HG03095 (cell line): ENCODE results near the gene BANP.
"Not testable (repeated sequence)": the region's sequence is repeated elsewhere in the genome, so short reads cannot be mapped to it uniquely, and the experiment has no call there.

Source experiments
- ATAC-seq: cut with Tn5 transposase; IDR thresholded peaks from one replicate; pipeline ENCODE4 v1.9.1; 2021; ENCODE audit warnings: moderate library complexity; ENCODE audit not compliant: unreplicated experiment

BANP gene

DNA sequence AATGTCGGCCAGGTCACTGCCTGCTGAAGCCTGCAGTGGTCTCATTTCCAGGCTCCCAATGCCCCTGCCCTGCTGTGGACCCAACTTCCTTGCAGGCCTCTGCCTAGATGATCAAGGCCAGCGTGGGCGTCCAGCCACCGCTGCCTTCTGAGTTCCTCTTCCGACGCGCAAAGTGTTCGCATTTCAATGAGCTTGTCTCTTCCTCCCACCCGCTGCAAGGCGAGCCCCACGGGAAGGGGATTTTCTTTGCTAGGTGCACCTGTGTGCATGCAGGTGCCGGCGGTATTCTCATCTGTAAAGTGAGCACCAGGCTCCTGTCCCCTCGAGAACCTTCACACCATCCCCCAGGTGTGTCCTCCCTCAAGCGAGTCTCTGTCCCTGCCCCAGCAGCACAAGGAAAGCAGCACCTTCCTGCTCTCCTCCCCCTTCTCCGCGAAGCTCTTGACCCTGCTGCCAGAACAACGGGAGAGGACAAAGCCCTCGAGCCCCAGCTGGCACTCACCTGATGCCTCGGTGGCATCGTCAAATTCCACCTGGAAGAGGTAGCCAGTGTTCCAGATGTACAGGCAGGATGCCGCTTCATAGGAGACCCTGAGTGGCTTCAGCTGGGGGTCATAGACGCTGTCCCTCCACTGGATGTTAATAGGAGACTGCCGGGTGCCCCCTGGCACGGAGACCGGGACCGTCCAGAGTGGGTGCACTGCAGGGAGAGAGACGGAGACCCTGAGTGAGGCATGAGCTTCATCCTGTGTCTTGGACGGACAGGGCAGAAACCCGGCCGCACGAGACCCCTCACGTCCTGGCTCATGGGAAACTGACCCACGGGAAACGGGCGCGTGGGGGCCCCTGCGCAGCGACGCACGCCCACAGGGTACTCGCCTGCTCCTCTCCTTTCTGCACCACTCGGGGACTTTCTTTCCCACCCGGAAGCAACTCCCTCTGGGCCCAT is 24.7 kb upstream of the BANP start:
- ATAC-seq: no peak

DNA sequence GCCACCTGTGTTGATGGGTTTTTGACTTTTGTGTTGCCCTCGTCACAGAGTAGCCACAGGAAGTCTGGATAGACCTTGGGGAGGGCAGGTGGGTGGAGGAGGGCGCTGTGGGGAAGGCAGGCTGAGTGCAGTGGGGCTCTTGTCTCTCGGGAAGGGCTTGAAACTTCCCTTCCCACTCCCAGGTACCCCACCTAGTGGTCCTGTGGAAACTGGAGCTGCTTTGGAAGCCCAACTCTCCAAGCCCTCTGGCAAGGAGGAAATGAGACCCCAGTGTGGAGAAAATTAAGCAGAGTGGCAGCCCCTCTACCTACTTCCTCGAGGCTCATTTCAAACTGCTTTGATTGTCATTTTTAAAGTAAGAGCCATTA is 24.1 kb upstream of the BANP start:
- no peak for ATAC-seq

DNA sequence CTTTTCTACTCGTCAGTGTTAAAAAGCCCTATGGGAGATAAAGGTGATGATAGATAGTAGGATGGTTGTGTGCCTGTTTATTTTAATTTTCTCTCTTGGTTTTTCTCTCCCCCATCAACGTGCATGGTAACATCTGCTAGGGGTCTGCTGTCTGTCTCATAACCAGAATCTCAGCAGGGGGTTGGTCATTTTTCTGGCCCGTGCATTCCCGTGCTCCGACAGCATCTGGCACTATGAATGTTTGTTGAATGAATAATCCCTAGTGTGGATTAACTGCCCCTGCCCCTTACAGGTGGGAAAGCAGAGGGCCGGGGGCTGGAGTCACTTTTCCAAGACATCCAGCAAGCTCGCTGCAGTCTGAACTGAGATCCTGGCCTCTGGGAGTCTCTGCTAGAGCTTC is 21.2 kb upstream of the BANP start:
- ATAC-seq: no peak

DNA sequence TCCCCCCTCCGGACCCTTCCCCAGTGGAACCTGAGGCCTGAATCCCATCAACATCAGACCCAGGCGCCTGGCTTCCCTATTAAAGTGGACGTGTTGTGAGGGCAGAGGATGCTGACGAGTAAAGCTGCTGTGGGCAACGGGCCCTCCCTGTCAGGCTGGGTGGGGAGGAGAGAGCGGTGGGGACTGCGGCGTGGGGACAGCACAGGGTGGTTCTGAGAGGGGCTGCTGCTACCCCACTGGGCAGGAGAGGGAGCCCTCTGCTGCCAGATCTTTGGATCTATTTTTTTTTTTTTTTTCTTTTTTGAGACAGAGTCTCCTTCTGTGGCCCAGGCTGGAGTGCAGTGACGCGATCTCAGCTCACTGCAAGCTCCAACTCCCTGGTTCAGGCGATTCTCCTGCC is 20.8 kb upstream of the BANP start:
- ATAC-seq: no peak

DNA sequence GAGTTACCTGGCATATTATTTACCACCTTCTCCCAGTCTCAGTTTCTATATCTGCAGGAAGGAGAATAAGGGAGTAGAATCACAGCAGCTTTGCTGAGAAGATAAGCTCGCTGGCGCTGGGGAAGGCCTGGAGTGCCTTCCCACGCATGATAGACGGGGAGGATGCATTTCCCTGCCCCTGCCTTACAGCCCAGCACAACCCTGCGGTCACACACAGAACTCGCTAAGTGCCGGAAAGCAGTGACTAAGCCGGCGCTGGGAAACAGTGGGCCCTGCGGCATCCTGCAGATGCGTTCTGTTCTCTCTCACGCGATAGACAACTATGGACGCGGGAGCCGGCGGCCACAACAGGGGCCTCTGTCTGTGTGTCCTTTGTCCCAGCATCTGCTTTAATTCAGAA is 19.7 kb upstream of the BANP start:
- no peak for ATAC-seq

DNA sequence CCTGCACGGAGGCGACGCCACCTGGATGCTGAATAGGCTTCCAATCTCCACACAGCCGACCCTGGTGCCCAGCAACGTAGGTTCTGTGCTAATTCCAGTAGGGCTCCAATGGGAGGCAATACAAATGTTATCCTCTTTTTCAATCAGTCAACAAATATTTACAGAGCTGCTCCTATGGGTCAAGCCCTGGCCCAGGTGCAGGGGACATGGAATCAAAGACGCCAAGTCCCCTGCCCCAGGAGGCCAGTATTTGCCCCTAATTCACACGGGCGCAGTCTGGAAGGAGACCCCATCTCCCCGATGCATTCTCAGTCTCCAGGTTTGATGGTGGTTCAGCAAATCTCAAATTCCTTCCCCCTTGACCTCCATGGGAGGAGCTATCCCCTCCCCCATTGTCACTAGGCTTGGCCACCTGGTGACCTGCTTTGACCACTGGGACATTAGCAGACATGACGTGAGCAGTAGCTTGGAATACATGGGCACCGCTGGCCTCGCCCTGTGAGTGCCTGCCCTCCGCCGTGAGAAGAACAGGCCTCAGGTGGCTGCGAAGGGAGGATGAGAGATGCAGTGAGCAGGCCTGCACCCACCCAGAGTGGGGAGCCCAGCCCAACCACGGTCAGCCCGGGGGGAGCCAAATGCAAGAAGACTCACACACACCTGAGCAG is 18.6 kb upstream of the BANP start:
- not testable (repeated sequence) for ATAC-seq

DNA sequence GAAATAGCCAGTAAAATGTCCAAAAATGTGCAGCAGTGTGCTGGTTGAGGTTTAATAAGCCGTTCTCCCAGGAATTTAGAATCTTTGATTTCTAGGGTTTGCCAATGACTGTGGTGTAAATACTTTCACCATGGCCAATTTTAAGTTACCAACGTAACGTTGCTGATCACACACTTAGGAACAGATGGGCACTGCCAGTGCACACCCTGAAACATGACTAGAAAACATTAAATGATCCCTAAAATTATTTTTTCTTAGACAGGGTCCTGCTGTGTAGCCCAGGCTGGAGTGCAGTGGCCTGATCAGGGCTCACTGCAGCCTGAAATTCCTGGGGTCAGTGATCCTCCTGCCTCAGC is 18.1 kb upstream of the BANP start:
- ATAC-seq: no peak

DNA sequence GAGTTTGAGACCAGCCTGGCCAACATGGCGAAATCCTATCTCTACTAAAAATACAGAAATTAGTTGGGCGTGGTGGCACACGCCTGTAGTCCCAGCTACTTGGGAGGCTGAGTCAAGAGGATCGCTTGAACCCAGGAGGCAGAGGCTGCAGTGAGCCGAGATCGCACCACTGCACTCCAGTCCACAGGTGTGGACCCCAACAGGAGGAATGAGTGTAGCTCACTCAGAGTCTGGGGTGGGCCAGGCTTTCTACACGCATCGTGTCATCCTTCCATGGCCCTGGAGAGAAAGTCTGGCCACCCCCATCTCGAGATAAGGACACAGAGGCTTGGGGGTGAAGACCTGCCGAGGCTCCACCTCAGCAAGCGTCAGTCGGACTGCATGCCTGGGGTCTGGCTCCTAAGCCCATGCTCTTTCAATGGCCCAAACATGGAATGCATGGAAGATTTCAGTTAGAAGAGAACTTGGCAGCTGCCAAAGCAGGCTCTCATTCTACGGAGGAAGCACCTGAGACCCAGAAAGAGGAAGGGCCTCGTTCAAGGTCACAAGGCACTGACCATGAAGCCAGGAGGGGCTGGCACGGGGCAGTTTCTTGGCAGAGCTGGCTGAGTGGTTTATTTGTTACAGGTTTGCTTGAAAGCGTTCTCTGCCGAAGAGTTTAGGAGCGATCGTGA is 16.3 kb upstream of the BANP start:
- ATAC-seq: not testable (repeated sequence)

DNA sequence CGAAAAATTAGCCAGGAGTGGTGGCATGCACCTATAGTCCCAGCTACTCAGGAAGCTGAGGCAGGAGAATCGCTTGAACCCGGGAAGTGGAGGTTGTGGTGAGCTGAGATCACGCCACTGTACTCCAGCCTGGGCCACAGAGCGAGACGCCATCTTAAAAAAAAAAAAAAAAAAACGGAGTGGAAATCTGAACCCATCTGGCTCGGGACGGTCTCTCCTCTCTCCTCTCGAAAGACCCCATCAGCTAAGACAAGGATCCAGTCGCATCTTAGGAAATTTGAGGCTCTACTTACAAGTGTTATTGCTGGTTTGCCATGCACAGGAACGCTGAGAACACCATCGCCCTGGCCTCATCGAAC is 15.2 kb upstream of the BANP start:
- ATAC-seq: not testable (repeated sequence)

DNA sequence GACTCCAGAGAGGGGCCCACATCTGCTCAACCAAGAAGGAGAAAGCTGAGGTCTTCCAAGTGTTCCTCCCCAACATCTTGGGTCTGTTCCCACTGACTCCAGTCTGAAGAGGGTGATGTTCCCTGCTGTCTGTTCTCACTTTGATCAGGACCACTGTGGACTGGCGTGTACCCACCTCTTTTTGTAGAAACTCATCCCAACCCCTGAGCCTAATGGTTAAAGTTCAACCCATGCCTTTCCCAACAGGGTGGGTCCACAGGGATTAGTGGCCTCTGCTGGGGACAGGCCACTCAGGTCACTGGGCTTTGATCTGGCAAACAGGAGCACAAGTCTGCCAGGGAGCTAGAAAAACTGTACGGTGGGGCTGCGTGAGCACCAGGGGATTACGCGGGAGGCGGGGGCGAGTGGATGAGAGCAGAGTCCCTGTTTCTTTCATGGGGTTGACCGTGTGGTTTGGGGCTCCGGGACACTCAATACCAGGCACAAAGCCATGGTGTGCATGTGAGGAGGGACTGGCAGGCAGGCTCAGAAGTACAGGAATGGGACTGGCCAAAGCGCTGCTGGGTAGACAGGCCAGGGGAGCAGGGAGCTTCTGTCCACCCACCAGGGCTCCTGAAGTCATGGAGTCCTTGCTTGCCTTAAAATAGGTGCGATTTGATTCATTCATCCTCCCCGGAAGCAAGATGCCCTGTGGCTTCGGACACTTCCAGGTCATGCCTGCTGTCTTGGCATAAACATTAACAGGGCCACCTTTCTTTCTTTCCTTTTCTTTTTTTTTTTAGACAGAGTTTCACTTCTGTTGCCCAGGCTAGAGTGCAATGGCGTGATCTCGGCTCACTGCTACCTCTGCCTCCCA is 14.6 kb upstream of the BANP start, which contains the start of gene CA5A:
Gene CA5A, minus strand, starts transcription at position 155 of the 856 bp plus-strand sequence. Its CDS starts 79 bp downstream, at position 76.
- no peak for ATAC-seq

DNA sequence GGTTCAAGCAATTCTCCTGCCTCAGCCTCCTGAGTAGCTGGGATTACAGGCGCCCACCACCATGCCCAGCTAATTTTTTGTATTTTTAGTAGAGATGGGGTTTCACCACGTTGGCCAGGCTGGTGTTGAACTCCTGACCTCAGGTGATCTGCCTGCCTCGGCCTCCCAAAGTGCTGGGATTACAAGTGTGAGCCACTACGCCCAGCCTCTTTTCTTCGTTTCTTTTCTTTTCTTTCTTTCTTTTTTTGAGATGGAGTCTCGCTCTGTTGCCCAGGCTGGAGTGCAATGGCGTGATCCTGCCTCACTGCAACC is 14.0 kb upstream of the BANP start:
- ATAC-seq: not testable (repeated sequence)

DNA sequence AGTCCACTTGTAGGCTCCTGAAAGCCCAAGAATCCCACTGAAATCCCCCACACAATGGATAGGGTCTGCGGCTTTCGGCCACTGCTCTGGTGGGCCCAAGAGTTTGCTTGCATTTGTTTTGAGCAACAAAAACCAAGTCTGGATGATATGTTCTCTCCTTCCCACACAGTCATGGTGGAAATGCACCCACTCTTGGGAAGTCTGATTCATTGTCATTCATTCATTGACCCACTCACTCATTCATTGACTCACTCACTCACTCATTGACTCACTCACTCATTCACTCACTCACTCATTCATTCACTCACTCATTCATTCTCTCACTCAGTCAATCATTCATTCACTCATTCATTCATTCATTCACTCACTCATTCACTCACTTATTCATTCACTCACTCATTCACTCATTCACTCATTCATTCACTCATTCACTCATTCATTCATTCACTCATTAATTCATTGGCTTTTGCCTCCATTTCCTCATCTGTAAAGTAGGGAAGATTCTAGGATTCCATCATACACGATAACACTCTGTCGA is 12.8 kb upstream of the BANP start:
- ATAC-seq: no peak

DNA sequence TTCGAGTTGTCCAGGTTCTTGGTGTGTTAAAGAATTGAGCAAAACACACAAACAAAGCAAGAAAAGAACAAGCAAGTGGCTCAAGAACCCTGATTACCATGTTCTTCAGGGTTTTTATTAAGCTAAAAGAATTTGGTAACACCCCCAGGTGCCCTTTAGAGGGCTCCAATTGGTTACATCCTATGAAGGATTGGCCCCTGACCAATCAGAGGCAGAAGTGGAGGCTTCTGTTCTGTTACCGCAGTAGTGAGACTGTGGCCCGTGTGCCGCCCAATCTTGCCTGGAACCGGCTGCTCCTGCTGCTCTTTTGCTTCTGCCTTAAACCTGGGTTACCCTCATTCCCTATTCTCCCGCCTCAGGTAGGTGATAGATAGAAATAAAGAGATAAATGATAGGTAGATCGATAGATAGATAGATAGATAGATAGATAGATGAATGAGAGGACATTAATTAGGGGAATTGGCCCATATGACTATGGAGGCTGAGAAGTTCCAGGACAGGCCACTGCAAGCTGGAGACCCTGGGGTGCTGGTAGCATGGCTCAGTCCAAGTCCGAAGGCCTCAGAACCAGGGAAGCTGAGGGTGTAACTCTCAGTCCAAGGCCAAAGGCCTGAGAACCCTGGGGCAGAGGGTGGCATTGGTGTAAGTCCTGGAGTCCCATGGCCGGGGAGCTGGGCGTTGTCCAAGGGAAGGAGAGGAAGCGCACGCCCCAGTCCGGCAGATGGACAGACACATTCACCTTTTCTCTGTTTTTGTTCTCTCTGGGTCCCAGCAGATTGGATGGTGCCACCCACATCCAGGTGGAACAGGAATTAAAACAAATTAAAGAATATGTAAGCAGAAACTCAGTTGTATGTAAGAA is 11.4 kb upstream of the BANP start:
- ATAC-seq: no peak

DNA sequence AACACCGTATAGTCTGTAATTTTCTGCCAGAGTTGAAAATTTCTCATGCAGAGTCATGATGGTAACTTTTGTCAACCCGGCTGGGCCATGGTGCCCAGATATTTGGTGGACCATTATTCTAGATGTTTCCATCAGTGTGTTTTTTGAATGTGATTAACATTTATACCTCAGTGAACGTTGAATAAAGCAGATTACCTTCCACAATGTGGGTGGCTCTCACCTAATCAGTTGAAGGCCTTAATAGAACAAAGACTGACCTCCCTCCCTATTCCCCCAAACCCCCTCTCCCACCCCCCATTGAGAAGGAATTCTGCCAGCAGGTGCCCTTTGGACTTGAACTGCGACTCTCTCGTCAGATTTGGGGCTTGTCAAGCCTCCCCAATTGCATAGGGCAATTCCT is 8.6 kb upstream of the BANP start:
- ATAC-seq: no peak

DNA sequence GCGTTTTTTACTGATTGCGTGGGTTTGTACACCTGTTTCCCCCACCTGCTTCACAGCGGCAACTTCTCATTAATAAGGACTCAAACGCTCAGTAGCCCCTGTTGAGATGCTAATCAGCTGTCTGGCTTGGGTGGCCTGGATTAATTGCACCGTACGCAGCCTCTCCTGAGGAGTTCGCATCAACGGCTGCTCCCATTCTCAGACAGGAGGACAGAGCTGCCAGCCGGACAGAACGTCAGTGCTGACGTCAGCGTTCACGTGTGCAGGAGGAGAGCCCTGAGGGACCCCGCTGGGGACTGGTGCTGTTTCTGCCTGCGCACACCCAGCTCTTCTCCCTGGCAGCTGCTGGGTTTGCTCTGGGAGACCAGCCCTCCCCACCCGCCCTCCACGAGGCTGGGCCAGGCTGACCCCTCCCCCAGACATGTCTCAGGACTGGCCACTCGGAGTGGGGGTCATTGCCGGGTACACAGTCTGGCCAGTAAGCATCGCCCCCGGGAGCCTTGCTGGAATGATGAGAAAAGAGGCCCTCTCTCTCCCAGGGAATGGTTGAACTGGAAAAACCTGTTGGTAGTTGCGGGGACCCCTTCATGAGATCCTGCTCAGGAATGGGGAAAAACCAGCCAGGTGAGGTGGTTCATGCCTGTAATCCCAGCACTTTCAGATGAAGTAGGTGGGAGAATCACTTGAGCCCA is 5.7 kb upstream of the BANP start:
- ATAC-seq: no peak

DNA sequence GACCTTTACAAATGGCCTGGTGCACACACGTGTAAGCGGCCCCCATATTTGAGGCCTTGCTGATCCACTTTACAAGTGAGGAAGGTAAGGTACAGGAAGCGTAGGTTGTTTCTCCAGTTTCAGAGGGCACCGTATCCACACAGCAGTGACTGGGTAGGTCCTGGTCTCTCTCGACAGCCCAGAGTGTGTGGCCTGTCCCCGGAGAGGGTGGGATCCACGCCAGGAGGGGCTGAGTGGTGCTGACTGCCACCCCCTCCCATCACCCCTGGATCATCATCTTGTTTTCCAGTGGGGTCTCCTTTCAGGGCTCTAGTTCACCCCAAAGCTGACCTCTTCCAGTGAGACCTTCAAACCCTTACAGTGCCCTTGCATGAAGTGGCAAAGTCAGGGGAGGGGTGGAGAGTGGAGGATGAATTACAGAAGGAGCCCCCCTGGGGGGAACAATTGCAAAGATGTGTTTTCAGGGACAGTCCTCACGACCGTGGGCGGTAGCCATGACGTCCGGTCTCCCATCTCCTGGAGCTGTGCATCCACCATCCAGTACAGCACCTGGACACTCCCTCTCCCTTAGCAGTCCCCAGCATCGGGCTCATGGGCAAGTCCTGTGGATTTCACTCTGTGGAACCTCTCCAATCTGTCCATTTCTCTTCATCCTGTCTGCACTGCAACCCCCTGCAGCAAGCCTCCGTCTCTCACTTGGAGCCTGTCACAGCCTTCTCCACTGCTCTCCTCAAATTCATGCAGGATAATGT is 4.5 kb upstream of the BANP start:
- no peak for ATAC-seq

DNA sequence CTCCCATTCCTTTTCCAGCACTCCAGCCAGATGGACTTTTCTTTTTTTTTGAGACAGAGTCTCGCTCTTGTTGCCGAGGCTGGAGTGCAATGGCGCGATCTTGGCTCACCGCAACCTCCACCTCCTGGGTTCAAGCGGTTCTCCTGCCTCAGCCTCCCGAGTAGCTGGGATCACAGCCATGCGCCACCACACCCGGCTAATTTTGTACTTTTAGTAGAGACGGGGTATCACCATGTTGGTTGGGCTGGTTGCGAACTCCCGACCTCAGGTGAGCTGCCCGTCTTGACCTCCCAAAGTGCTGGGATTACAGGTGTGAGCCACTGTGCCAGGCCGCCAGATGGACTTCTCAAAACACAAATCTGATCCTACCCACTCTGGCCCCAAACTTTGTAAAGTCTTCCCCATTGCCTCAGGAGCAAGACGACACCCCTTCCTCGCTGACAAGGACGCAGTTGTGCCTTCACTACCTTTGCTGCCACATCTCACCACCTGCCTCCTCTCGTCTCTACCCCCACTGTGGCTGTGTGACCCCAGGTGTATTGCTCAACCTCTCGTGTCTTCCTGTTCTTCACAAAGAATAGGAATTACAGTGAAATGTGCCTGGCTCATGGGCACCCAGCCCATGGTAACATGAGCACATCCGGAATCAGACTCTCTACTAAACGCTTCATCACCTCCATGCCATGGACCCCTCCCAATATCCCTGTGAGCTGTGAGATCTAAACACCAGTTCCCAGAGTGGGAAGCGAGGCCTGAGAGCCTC is 3.7 kb upstream of the BANP start:
- no peak for ATAC-seq

DNA sequence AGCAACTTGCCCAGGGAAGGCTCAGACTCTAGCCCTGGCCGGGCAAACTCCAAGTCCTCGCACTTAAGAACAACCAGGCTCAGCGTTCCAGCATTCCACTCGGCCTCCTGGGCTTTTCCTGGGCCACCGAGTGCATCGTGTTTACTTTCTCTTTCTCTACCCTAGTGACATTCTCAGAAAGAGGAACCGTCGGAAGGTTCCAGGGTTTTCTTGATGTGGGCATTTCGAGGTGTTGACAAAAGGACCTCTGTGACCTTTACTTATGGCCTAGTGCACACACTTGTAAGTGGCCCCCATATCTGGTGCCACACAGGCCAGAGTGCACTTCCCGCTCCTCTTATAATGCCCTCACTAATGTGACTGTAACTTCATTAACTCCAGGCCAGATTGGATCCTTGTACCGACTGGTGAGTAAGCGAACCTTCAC is 3.1 kb upstream of the BANP start:
- no peak for ATAC-seq
